HepG2 (cell line): ENCODE results near the gene GMPPA. TPM values are rescaled to one million over a fixed set of nuclear protein-coding genes. Genes with fewer than 3 reads are reported as not detected.

ENCODE experiments used
- AHR ChIP-seq: IDR thresholded peaks from 2 replicates; pipeline ENCODE4 v1.6.1; 2018; ENCODE audit warnings: missing genetic modification reagents, missing compliant biosample characterization
- BORCS8-MEF2B ChIP-seq: sonication (generic); formaldehyde crosslinking; IDR thresholded peaks from 2 replicates; pipeline ENCODE4 v1.8.0; 2022; ENCODE audit warnings: mild to moderate bottlenecking, missing genetic modification reagents
- CREM ChIP-seq, 2 experiments: sonication (generic) in 1 of 2; formaldehyde crosslinking in 1 of 2; IDR thresholded peaks; 2 replicates each; pipeline versions ENCODE4 v1.4.0 to v1.6.1; 2016 to 2020; ENCODE audit warnings: antibody characterized with exemption in 1 of 2, mild to moderate bottlenecking in 1 of 2, missing genetic modification reagents in 1 of 2
- FOXK2 ChIP-seq: fragments of 450-650 bp; IDR thresholded peaks from 2 replicates; pipeline ENCODE4 v1.6.1; 2016
- MEIS2 ChIP-seq: sonication (generic); formaldehyde crosslinking; IDR thresholded peaks from 2 replicates; pipeline ENCODE4 v1.9.0; 2021; ENCODE audit warnings: mild to moderate bottlenecking, missing genetic modification reagents
- NR2F1 ChIP-seq, 2 experiments: fragments of 450-650 bp in 1 of 2; formaldehyde crosslinking in 1 of 2; IDR thresholded peaks; 2 replicates each; pipeline versions ENCODE4 v1.5.0 to v1.6.1; 2016 to 2020; ENCODE audit warnings: mild to moderate bottlenecking in 1 of 2, missing compliant biosample characterization in 1 of 2, missing genetic modification reagents in 1 of 2, moderate library complexity in 1 of 2
- NRL ChIP-seq: sonication (generic); formaldehyde crosslinking; IDR thresholded peaks from 2 replicates; pipeline ENCODE4 v1.5.0; 2020; ENCODE audit warnings: missing genetic modification reagents, mild to moderate bottlenecking, moderate library complexity, borderline replicate concordance
- RFXAP ChIP-seq: sonication (generic); formaldehyde crosslinking; IDR thresholded peaks from 2 replicates; pipeline ENCODE4 v1.4.0; 2020; ENCODE audit warnings: missing genetic modification reagents, borderline replicate concordance
- RORA ChIP-seq: sonication (generic); formaldehyde crosslinking; IDR thresholded peaks from 2 replicates; pipeline ENCODE4 v1.5.0; 2020; ENCODE audit warnings: mild to moderate bottlenecking, missing genetic modification reagents, moderate library complexity
- ZBTB42 ChIP-seq: sonication (generic); formaldehyde crosslinking; IDR thresholded peaks from 2 replicates; pipeline ENCODE4 v1.5.0; 2020; ENCODE audit warnings: mild to moderate bottlenecking, missing genetic modification reagents
- ZFP41 ChIP-seq: sonication (generic); formaldehyde crosslinking; IDR thresholded peaks from 2 replicates; pipeline ENCODE4 v1.4.0; 2020; ENCODE audit warnings: mild to moderate bottlenecking, missing genetic modification reagents, borderline replicate concordance
- ZFX ChIP-seq: sonication (generic); formaldehyde crosslinking; IDR thresholded peaks from 2 replicates; pipeline ENCODE4 v1.4.0; 2020; ENCODE audit warnings: mild to moderate bottlenecking, low read depth, missing genetic modification reagents, moderate library complexity
- ZNF234 ChIP-seq: sonication (generic); formaldehyde crosslinking; conservative IDR thresholded peaks from 2 replicates; pipeline ENCODE4 v1.5.1; 2020; ENCODE audit warnings: mild to moderate bottlenecking, missing genetic modification reagents
- ZNF282 ChIP-seq: fragments of 450-650 bp; IDR thresholded peaks from 2 replicates; pipeline ENCODE4 v1.6.1; 2018; ENCODE audit not compliant: partially characterized antibody
- ZNF33B ChIP-seq: sonication (generic); formaldehyde crosslinking; IDR thresholded peaks from 2 replicates; pipeline ENCODE4 v1.5.1; 2020; ENCODE audit warnings: mild to moderate bottlenecking, missing genetic modification reagents
- ZNF354B ChIP-seq: sonication (generic); formaldehyde crosslinking; IDR thresholded peaks from 2 replicates; pipeline ENCODE4 v1.8.0; 2022; ENCODE audit warnings: mild to moderate bottlenecking, missing genetic modification reagents
- ZNF44 ChIP-seq: sonication (generic); formaldehyde crosslinking; IDR thresholded peaks from 2 replicates; pipeline ENCODE4 v1.5.1; 2020; ENCODE audit warnings: mild to moderate bottlenecking, missing genetic modification reagents
- ZNF503 ChIP-seq: sonication (generic); formaldehyde crosslinking; IDR thresholded peaks from 2 replicates; pipeline ENCODE4 v1.4.0; 2020; ENCODE audit warnings: missing genetic modification reagents
- ZNF629 ChIP-seq: sonication (generic); formaldehyde crosslinking; conservative IDR thresholded peaks from 2 replicates; pipeline ENCODE4 v1.5.0; 2020; ENCODE audit warnings: missing genetic modification reagents
- ZNF761 ChIP-seq: sonication (generic); formaldehyde crosslinking; conservative IDR thresholded peaks from 2 replicates; pipeline ENCODE4 v1.4.0; 2020; ENCODE audit warnings: mild to moderate bottlenecking, missing genetic modification reagents
- polyA plus RNA-seq, 8 experiments: library from polyadenylated mRNA; depleted of rRNA in 3 of 8; stranded (reverse) in 7 of 8; unstranded in 1 of 8; fragments of >200 nt; fragmentation: Illumina TruSeq in 4 of 8; extraction: Trizol in 4 of 8; gene quantifications; 2 replicates each; pipeline versions ENCODE4 v1.2.1 to v1.2.3, GENCODE V29; 2011 to 2016; ENCODE audit warnings: low read depth in 4 of 8, missing spikeins in 1 of 8, mixed read lengths in 1 of 8; ENCODE audit not compliant: insufficient read depth in 1 of 8
- total RNA-seq, 5 experiments: library from RNA; depleted of rRNA; stranded (reverse); fragments of >200 nt; fragmentation: Illumina TruSeq; extraction: Trizol; gene quantifications; 2 replicates each; pipeline ENCODE4 v1.2.3, GENCODE V29; 2016; ENCODE audit warnings: low read depth in 1 of 5
- TF ChIP-seq, protein P1 (sequence below): sonication (generic); formaldehyde crosslinking; IDR thresholded peaks from 2 replicates; pipeline ENCODE4 v1.5.1; 2020; ENCODE audit warnings: mild to moderate bottlenecking, missing genetic modification reagents, moderate library complexity
- TF ChIP-seq, protein P2 (sequence below): sonication (generic); formaldehyde crosslinking; IDR thresholded peaks from 2 replicates; pipeline ENCODE4 v1.4.0; 2020; ENCODE audit warnings: missing genetic modification reagents, borderline replicate concordance

The GMPPA gene
- total and polyA plus RNA-seq, 2 of the 13 experiments (the other 11 are each of a cell fraction or from before 2014, with no cell fraction given) = 81.1 to 106 TPM

GRCh38 chr2:219543596-219544358, 45.1 kb downstream of the GMPPA start, which contains the start of the genes CHPF and TMEM198 (continued):
- TF ChIP-seq, protein P1, sequence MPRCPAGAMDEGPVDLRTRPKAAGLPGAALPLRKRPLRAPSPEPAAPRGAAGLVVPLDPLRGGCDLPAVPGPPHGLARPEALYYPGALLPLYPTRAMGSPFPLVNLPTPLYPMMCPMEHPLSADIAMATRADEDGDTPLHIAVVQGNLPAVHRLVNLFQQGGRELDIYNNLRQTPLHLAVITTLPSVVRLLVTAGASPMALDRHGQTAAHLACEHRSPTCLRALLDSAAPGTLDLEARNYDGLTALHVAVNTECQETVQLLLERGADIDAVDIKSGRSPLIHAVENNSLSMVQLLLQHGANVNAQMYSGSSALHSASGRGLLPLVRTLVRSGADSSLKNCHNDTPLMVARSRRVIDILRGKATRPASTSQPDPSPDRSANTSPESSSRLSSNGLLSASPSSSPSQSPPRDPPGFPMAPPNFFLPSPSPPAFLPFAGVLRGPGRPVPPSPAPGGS (CRISPR knock-in tag) = peak; percentile 88
- TF ChIP-seq FOXK2 (peak; percentile 49; the same call in 1 of the 2 replicates), ZFX (CRISPR knock-in tag) (peak; percentile 78), ZNF44 (CRISPR knock-in tag) (peak; percentile 68), ZNF33B (CRISPR knock-in tag) (peak; percentile 84), CREM (IDR thresholded peaks at IDR 0.05) (peak; percentile 97), CREM (CRISPR knock-in tag; IDR thresholded peaks at IDR 0.05) (peak; percentile 80), ZFP41 (peak; percentile 39; the same call in 1 of the 2 replicates), ZNF629 (CRISPR knock-in tag) (no peak), ZNF503 (CRISPR knock-in tag) (peak; percentile 84), MEIS2 (CRISPR knock-in tag) (peak; percentile 97), ZNF354B (no peak; the same call in 1 of the 2 replicates), ZNF234 (CRISPR knock-in tag) (0 out of 2 replicates have a peak, but pooled peaks have one; percentile 4), ZNF282 (no peak), RFXAP (peak; percentile 95; the same call in 1 of the 2 replicates), ZNF761 (CRISPR knock-in tag) (peak; percentile 95), NRL (CRISPR knock-in tag) (no peak; the same call in 1 of the 2 replicates), BORCS8-MEF2B (peak; percentile 82), AHR (CRISPR knock-in tag) (peak; percentile 40; the same call in 1 of the 2 replicates), ZBTB42 (CRISPR knock-in tag) (no peak; the same call in 1 of the 2 replicates), NR2F1 (CRISPR knock-in tag; IDR thresholded peaks at IDR 0.05) (peak; percentile 57 to 72), RORA (0 out of 2 replicates have a peak, but pooled peaks have one; percentile 30)
- TF ChIP-seq, protein P2, sequence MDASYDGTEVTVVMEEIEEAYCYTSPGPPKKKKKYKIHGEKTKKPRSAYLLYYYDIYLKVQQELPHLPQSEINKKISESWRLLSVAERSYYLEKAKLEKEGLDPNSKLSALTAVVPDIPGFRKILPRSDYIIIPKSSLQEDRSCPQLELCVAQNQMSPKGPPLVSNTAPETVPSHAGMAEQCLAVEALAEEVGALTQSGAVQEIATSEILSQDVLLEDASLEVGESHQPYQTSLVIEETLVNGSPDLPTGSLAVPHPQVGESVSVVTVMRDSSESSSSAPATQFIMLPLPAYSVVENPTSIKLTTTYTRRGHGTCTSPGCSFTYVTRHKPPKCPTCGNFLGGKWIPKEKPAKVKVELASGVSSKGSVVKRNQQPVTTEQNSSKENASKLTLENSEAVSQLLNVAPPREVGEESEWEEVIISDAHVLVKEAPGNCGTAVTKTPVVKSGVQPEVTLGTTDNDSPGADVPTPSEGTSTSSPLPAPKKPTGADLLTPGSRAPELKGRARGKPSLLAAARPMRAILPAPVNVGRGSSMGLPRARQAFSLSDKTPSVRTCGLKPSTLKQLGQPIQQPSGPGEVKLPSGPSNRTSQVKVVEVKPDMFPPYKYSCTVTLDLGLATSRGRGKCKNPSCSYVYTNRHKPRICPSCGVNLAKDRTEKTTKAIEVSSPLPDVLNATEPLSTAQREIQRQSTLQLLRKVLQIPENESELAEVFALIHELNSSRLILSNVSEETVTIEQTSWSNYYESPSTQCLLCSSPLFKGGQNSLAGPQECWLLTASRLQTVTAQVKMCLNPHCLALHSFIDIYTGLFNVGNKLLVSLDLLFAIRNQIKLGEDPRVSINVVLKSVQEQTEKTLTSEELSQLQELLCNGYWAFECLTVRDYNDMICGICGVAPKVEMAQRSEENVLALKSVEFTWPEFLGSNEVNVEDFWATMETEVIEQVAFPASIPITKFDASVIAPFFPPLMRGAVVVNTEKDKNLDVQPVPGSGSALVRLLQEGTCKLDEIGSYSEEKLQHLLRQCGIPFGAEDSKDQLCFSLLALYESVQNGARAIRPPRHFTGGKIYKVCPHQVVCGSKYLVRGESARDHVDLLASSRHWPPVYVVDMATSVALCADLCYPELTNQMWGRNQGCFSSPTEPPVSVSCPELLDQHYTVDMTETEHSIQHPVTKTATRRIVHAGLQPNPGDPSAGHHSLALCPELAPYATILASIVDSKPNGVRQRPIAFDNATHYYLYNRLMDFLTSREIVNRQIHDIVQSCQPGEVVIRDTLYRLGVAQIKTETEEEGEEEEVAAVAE = peak; percentile 85; the same call in 1 of the 2 replicates
